ENCODE data around the gene RIPK3. TPM values are rescaled to one million over a fixed set of nuclear protein-coding genes. Genes with fewer than 3 reads are reported as not detected.

RIPK3 gene
- polyA plus RNA-seq, 6 donors from 2014 or later: 7.7 to 12.9 (median 9.3) TPM; not detected in 1

GRCh38 chr14:24351517-24351916 lies 11.7 kb upstream of the RIPK3 start:
- peaks cover 30 to 55% (median 51%) of the 10 kb centered on the region in 3 donors for H3K27me3 Mint-ChIP-seq
- ATAC-seq (ENCODE audit: low read depth in 2 of 2) (no peak), DNase-seq (no peak)
- no peaks in the 10 kb centered on the region for H3K36me3 Mint-ChIP-seq
- H3K4me1 Mint-ChIP-seq: peaks cover 0 to 5% (median 0%) of the 10 kb centered on the region in 3 donors
- peak overlapping the region in 1 of 6 donors; percentile 20 for H3K27ac Mint-ChIP-seq
- H3K9me3 Mint-ChIP-seq: no peaks in the 10 kb centered on the region
- no peak overlapping the region for H3K4me3 Mint-ChIP-seq

GRCh38 chr14:24349742-24350141 lies 10.0 kb upstream of the RIPK3 start:
- H3K4me1 Mint-ChIP-seq: peaks cover 0 to 5% (median 0%) of the 10 kb centered on the region in 3 donors
- peaks cover 35 to 67% (median 64%) of the 10 kb centered on the region in 3 donors for H3K27me3 Mint-ChIP-seq
- no peak for ATAC-seq (ENCODE audit: low read depth in 2 of 2)
- H3K9me3 Mint-ChIP-seq: no peaks in the 10 kb centered on the region
- no peak for DNase-seq
- no peaks in the 10 kb centered on the region for H3K36me3 Mint-ChIP-seq
- no peak overlapping the region for H3K4me3 Mint-ChIP-seq
- H3K27ac Mint-ChIP-seq: no peak overlapping the region

DNA sequence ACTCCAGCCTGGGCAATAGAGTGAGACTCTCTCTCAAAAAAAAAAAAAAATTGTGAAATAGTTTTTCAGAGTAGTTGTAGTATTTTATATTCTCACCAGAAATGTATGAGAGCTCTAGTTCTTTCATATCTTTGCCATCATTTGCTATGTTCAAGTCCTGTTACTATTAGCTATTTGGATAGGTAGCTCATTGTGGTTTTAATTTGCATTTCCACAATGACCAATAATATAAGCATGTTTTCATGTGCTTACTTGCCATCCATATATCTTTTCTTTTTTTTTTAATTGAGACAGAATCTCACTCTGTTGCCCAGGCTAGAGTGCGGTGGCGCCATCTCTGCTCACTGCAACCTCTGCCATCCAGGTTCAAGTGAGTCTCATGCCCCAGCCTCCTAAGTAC lies 8.4 kb upstream of the RIPK3 start:
- H3K27me3 Mint-ChIP-seq: peaks cover 31 to 55% (median 54%) of the 10 kb centered on the region in 3 donors
- no peaks in the 10 kb centered on the region for H3K4me1 Mint-ChIP-seq
- no peak for ATAC-seq (ENCODE audit: low read depth in 2 of 2)
- no peak overlapping the region for H3K27ac Mint-ChIP-seq
- no peaks in the 10 kb centered on the region for H3K36me3 Mint-ChIP-seq
- H3K4me3 Mint-ChIP-seq: no peak overlapping the region
- DNase-seq: no peak
- H3K9me3 Mint-ChIP-seq: no peaks in the 10 kb centered on the region

DNA sequence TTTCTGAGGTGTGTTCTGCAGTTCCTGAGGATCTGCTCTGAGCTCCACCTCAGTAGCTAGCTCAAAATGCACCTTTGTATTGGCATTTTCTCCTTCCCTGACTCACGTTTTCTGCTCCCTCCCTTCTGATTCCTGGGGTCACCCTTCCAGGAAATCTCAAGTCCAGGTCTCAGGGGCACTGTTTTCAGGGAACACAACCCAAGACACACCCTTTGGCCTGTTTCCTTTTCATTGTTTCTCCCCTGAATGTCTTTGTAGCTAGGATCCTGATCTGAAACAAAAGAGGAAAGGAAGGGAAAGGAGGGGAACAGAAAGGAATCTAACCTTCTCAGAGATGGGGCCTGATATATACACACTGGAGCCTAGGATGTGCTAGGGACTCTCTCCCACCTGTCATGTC lies 7.3 kb upstream of the RIPK3 start:
- peaks cover 31 to 50% (median 44%) of the 10 kb centered on the region in 3 donors for H3K27me3 Mint-ChIP-seq

GRCh38 chr14:24343795-24344660 lies 4.2 kb upstream of the RIPK3 start:
- peaks cover 6 to 8% (median 6%) of the 10 kb centered on the region in 3 donors for H3K4me1 Mint-ChIP-seq
- ATAC-seq (ENCODE audit: low read depth in 2 of 2) (no peak), DNase-seq (no peak)
- H3K27me3 Mint-ChIP-seq: peaks cover 16 to 34% (median 21%) of the 10 kb centered on the region in 3 donors
- H3K4me3 Mint-ChIP-seq: no peak overlapping the region
- H3K36me3 Mint-ChIP-seq: no peaks in the 10 kb centered on the region
- H3K9me3 Mint-ChIP-seq: no peaks in the 10 kb centered on the region
- peak overlapping the region in 1 of 6 donors; percentile 8 for H3K27ac Mint-ChIP-seq

More for the DNA sequence above, 7.3 kb upstream of the RIPK3 start:
- DNase-seq (no peak), ATAC-seq (ENCODE audit: low read depth in 2 of 2) (no peak)
- Mint-ChIP-seq H3K4me1 (no peaks in the 10 kb centered on the region), H3K27ac (no peak overlapping the region), H3K9me3 (no peaks in the 10 kb centered on the region), H3K4me3 (no peak overlapping the region), H3K36me3 (no peaks in the 10 kb centered on the region)

- peaks cover 15 to 16% (median 16%) of the 10 kb centered on the region in 3 donors for H3K4me1 Mint-ChIP-seq
- peaks cover 0 to 6% of the 10 kb centered on the region in 2 donors for H3K36me3 Mint-ChIP-seq
- ATAC-seq (ENCODE audit: low read depth in 2 of 2) (no peak), DNase-seq (no peak)
- peaks cover 16 to 34% (median 20%) of the 10 kb centered on the region in 3 donors for H3K27me3 Mint-ChIP-seq
- H3K4me3 Mint-ChIP-seq: no peak overlapping the region
- H3K9me3 Mint-ChIP-seq: no peaks in the 10 kb centered on the region
- no peak overlapping the region for H3K27ac Mint-ChIP-seq
These were observed 3.1 kb upstream of the RIPK3 start for GRCh38 chr14:24342889-24343288.

GRCh38 chr14:24340606-24341005 lies 815 bp upstream of the RIPK3 start:
- Mint-ChIP-seq H3K27ac (no peak overlapping the region), H3K36me3 (peaks cover 4 to 18% of the 10 kb centered on the region in 2 donors), H3K9me3 (no peaks in the 10 kb centered on the region), H3K4me3 (peak overlapping the region in 6 of 8 donors; percentile 88 to 98 (median 95)), H3K27me3 (peaks cover 16 to 20% (median 17%) of the 10 kb centered on the region in 3 donors), H3K4me1 (peaks cover 16 to 26% (median 17%) of the 10 kb centered on the region in 3 donors)
- DNase-seq (no peak), ATAC-seq (ENCODE audit: low read depth in 2 of 2) (no peak)

GRCh38 chr14:24338843-24339242 lies 948 bp downstream of the RIPK3 start:
- Mint-ChIP-seq H3K36me3 (peaks cover 4 to 18% of the 10 kb centered on the region in 2 donors), H3K27ac (peak overlapping the region in 2 of 6 donors; percentile 33 to 67), H3K27me3 (peaks cover 17 to 26% (median 17%) of the 10 kb centered on the region in 3 donors), H3K4me3 (peak overlapping the region; percentile 88 to 98 (median 96)), H3K9me3 (peaks cover 0 to 1% (median 0%) of the 10 kb centered on the region in 7 donors), H3K4me1 (peaks cover 23 to 37% (median 30%) of the 10 kb centered on the region in 3 donors)
- DNase-seq (no peak), ATAC-seq (ENCODE audit: low read depth in 2 of 2) (no peak)

GRCh38 chr14:24337824-24338175 lies 2.0 kb downstream of the RIPK3 start:
- Mint-ChIP-seq H3K27ac (peak overlapping the region in 1 of 6 donors; percentile 11), H3K4me3 (peak overlapping the region; percentile 26 to 98 (median 90)), H3K4me1 (peaks cover 25 to 46% (median 30%) of the 10 kb centered on the region in 3 donors), H3K9me3 (peaks cover 0 to 1% (median 0%) of the 10 kb centered on the region in 7 donors), H3K27me3 (peaks cover 17 to 26% (median 22%) of the 10 kb centered on the region in 3 donors), H3K36me3 (peaks cover 4 to 18% of the 10 kb centered on the region in 2 donors)
- DNase-seq: no peak
- no peak for ATAC-seq (ENCODE audit: low read depth in 2 of 2)

DNA sequence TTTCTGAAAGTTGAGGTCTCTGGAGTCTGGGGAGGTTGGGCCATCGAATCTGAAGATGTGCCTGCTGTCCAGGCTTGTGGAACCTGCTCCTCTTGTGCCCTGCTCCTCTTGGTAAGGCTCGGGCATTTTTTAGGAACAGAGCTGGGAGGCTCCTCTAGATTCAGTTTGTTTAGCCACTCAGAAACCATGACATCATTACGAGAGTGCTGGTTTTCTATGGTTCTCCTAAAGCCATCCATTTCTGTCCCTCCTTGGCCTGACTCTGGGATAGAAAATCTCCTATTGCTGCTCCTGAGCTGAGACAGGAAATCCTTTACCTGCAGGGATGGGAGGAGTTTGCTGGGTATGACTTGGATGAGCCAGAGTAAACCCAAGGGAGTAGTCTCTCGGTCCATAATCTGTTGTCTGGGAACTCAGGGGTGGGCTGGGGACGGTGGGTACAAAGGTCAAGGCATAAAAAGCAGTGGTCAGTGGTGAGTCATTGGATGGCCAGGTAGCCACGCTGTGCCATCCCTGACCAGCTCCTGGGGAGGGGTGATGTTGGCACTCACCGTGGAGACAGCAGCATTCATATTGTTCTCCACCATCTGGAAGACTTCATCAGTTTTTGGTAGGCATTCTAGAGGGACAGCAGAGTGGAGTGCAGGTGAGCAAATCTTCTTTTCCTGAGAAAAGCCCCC lies 2.5 kb downstream of the RIPK3 start:
- no peak for DNase-seq
- Mint-ChIP-seq H3K4me3 (peak overlapping the region in 6 of 8 donors; percentile 41 to 98 (median 90)), H3K36me3 (peaks cover 4 to 18% of the 10 kb centered on the region in 2 donors), H3K9me3 (peaks cover 0 to 1% (median 0%) of the 10 kb centered on the region in 7 donors), H3K27me3 (peaks cover 21 to 28% (median 21%) of the 10 kb centered on the region in 3 donors), H3K27ac (peak overlapping the region in 1 of 6 donors; percentile 42), H3K4me1 (peaks cover 28 to 50% (median 35%) of the 10 kb centered on the region in 3 donors)
- ATAC-seq (ENCODE audit: low read depth in 2 of 2): no peak

GRCh38 chr14:24335461-24336171 lies 4.2 kb downstream of the RIPK3 start:
- DNase-seq (no peak), ATAC-seq (ENCODE audit: low read depth in 2 of 2) (no peak)
- Mint-ChIP-seq H3K36me3 (peaks cover 4 to 18% of the 10 kb centered on the region in 2 donors), H3K4me3 (peak overlapping the region in 6 of 8 donors; percentile 65 to 86 (median 78)), H3K27ac (peak overlapping the region in 1 of 6 donors; percentile 16), H3K9me3 (peaks cover 0 to 1% (median 0%) of the 10 kb centered on the region in 7 donors), H3K27me3 (peaks cover 19 to 26% (median 20%) of the 10 kb centered on the region in 3 donors), H3K4me1 (peaks cover 35 to 59% (median 40%) of the 10 kb centered on the region in 3 donors)

- Mint-ChIP-seq H3K36me3 (peaks cover 4 to 18% of the 10 kb centered on the region in 2 donors), H3K4me3 (peak within 1 kb of the TSS; percentile 59 to 87 (median 80)), H3K4me1 (peaks cover 29 to 53% (median 35%) of the 10 kb centered on the region in 3 donors), H3K27me3 (peaks cover 19 to 30% (median 20%) of the 10 kb centered on the region in 3 donors), H3K27ac (peak within 1 kb of the TSS in 4 of 6 donors; percentile 24 to 83 (median 48)), H3K9me3 (peaks cover 0 to 1% (median 0%) of the 10 kb centered on the region in 7 donors)
- ATAC-seq (ENCODE audit: low read depth in 2 of 2) (peak in 1 of 2 donors; percentile 24), DNase-seq (no peak)
These were observed 5.1 kb downstream of the RIPK3 start, which contains the start of gene ADCY4 for GRCh38 chr14:24334431-24335291. Gene ADCY4 (minus strand): TSS chr14:24335071. CDS start chr14:24334652, 419 bp downstream.

All from naive B cell (primary cell).